HCT116 (cell line): ENCODE measurements around the gene SYTL2. TPM values are rescaled to one million over a fixed set of nuclear protein-coding genes. Genes with fewer than 3 reads are reported as not detected.

Source experiments
- ATAC-seq: fragments of 200-7000 bp; cut with Tn5 transposase; 2 replicates; pipeline ENCODE4 v1.9.1; 2020; ENCODE audit warnings: mild to moderate bottlenecking, moderate library complexity
- BruUV-seq: library from RNA; stranded (reverse); fragments of 400-500 nt; replicated peaks from 2 replicates; lab custom pipeline; 2021; lab: Mats Ljungman, UMichigan
- CTCF ChIA-PET: fragments of 300-600 bp; sonication (Branson Sonifier 250); formaldehyde crosslinking; loops from one replicate; lab custom pipeline; 2021; ENCODE audit warnings: antibody characterized with exemption; lab: Charles Lee
- POLR2A ChIA-PET: fragments of 300-600, 350-600 bp; sonication (Branson Sonifier 250); formaldehyde crosslinking; loops from one replicate; lab custom pipeline; 2021; ENCODE audit warnings: antibody characterized with exemption; lab: Charles Lee
- RAD21 ChIA-PET, 2 experiments: fragments of 300-600 bp; sonication (Branson Sonifier 250); formaldehyde crosslinking; loops; one replicate each; lab custom pipeline; 2023; ENCODE audit warnings: low total read pairs in 2 of 2; ENCODE audit not compliant: uncharacterized antibody in 2 of 2, unreplicated experiment in 2 of 2, low non-redundant PET in 1 of 2; lab: Charles Lee
- DNase-seq: peaks from one replicate; pipeline ENCODE4 v3.0.0-alpha.2; 2010; ENCODE audit warnings: low read depth, low spot score
- H2AFZ ChIP-seq: fragments of 200-600 bp; shearing (Covaris generic), sonication (generic); 2 replicates; pipeline ENCODE4 v1.6.1; 2017; ENCODE audit warnings: low read depth, mixed run types, mixed read lengths, antibody characterized with exemption, low read length; ENCODE audit not compliant: poor library complexity, severe bottlenecking
- H3K27ac ChIP-seq: 2 replicates; pipeline ENCODE4 v1.5.1; 2012; ENCODE audit warnings: low read depth, low read length
- H3K27me3 ChIP-seq: fragments of 200-600 bp; sonication (generic); 2 replicates; pipeline ENCODE4 v1.6.1; 2016; ENCODE audit warnings: mixed run types, low read length, mixed read lengths; ENCODE audit not compliant: insufficient read depth
- H3K36me3 ChIP-seq, 2 experiments: fragments of 200-500 bp in 1 of 2; fragments of 200-600 bp in 1 of 2; sonication (Bioruptor generic) in 1 of 2; sonication (generic) in 1 of 2; 2 replicates each; pipeline versions ENCODE4 v1.5.1 to v1.6.1; 2014 to 2016; ENCODE audit warnings: low read length in 2 of 2, inconsistent platforms in 1 of 2, mixed read lengths in 1 of 2, mixed run types in 1 of 2; ENCODE audit not compliant: insufficient read depth in 2 of 2, control insufficient read depth in 1 of 2
- H3K4me1 ChIP-seq, 2 experiments: fragments of 200-600 bp in 1 of 2; sonication (generic) in 1 of 2; 2 replicates each; pipeline versions ENCODE4 v1.5.1 to v1.6.1; 2012 to 2017; ENCODE audit warnings: low read length in 2 of 2, inconsistent platforms in 1 of 2, mild to moderate bottlenecking in 1 of 2, mixed read lengths in 1 of 2, mixed run types in 1 of 2, moderate library complexity in 1 of 2; ENCODE audit not compliant: insufficient read depth in 2 of 2, control insufficient read depth in 1 of 2
- H3K4me2 ChIP-seq: fragments of 200-600 bp; sonication (generic); 2 replicates; pipeline ENCODE4 v1.6.1; 2017; ENCODE audit warnings: mixed run types, low read length, mixed read lengths
- H3K4me3 ChIP-seq, 2 experiments: fragments of 200-600 bp in 1 of 2; sonication (generic) in 1 of 2; replicated peaks in 1 of 2; 2 replicates each; pipeline ENCODE4 v1.5.1; 2011 to 2016; ENCODE audit warnings: low read length in 2 of 2, control low read depth in 1 of 2, low read depth in 1 of 2, mild to moderate bottlenecking in 1 of 2, mixed read lengths in 1 of 2, mixed run types in 1 of 2
- H3K79me2 ChIP-seq: fragments of 200-600 bp; sonication (generic); 2 replicates; pipeline ENCODE4 v1.6.1; 2017; ENCODE audit warnings: mild to moderate bottlenecking, mixed run types, low read length, moderate library complexity, mixed read lengths; ENCODE audit not compliant: insufficient read depth
- H3K9ac ChIP-seq: fragments of 200-600 bp; sonication (generic); 2 replicates; pipeline ENCODE4 v1.6.1; 2016; ENCODE audit warnings: low read length, mixed read lengths
- H3K9me2 ChIP-seq: fragments of 200-600 bp; sonication (generic), shearing (Covaris generic); 2 replicates; pipeline ENCODE4 v1.6.1; 2017; ENCODE audit warnings: mixed run types, mild to moderate bottlenecking, moderate library complexity; ENCODE audit not compliant: insufficient read depth
- H3K9me3 ChIP-seq, 2 experiments: fragments of 200-500 bp in 1 of 2; fragments of 200-600 bp in 1 of 2; sonication (Bioruptor generic) in 1 of 2; sonication (generic) in 1 of 2; 2 replicates each; pipeline ENCODE4 v1.6.1; 2014 to 2017; ENCODE audit warnings: low read length in 2 of 2, mixed read lengths in 2 of 2, inconsistent platforms in 1 of 2, low read depth in 1 of 2, mild to moderate bottlenecking in 1 of 2, mixed run types in 1 of 2, moderate library complexity in 1 of 2; ENCODE audit not compliant: control insufficient read depth in 1 of 2, insufficient read depth in 1 of 2
- H4K20me1 ChIP-seq: fragments of 200-600 bp; sonication (generic), shearing (Covaris generic); 2 replicates; pipeline ENCODE4 v1.6.1; 2017; ENCODE audit warnings: mixed run types, mild to moderate bottlenecking, moderate library complexity; ENCODE audit not compliant: insufficient read depth
- CEBPB ChIP-seq: IDR thresholded peaks from 2 replicates; pipeline ENCODE4 v1.6.1; 2012; ENCODE audit warnings: low read depth
- EGR1 ChIP-seq: IDR thresholded peaks from 2 replicates; pipeline ENCODE4 v1.6.1; 2012; ENCODE audit warnings: low read depth
- ELF1 ChIP-seq: IDR thresholded peaks from 2 replicates; pipeline ENCODE4 v1.6.1; 2012; ENCODE audit warnings: low read depth, borderline replicate concordance
- EZH2 ChIP-seq: fragments of 200-600 bp; sonication (generic); IDR thresholded peaks from 2 replicates; pipeline ENCODE4 v1.6.1; 2017; ENCODE audit warnings: antibody characterized with exemption, mixed run types
- EZH2phosphoT487 ChIP-seq: fragments of 200-600 bp; IDR thresholded peaks from 2 replicates; pipeline ENCODE4 v1.6.1; 2018; ENCODE audit warnings: antibody characterized with exemption, borderline replicate concordance
- JUND ChIP-seq: IDR thresholded peaks from 2 replicates; pipeline ENCODE4 v1.6.1; 2012
- POLR2AphosphoS5 ChIP-seq: IDR thresholded peaks from 2 replicates; pipeline ENCODE4 v1.6.1; 2011; ENCODE audit warnings: mild to moderate bottlenecking, low read depth, low read length, moderate library complexity
- RAD21 ChIP-seq: IDR thresholded peaks from 2 replicates; pipeline ENCODE4 v1.6.1; 2012; ENCODE audit warnings: low read depth, mild to moderate bottlenecking
- SIN3A ChIP-seq: IDR thresholded peaks from 2 replicates; pipeline ENCODE4 v1.6.1; 2012; ENCODE audit warnings: low read depth
- SP1 ChIP-seq: IDR thresholded peaks from 2 replicates; pipeline ENCODE4 v1.6.1; 2012; ENCODE audit warnings: low read depth
- TCF7L2 ChIP-seq: IDR thresholded peaks from 2 replicates; pipeline ENCODE4 v1.7.0; 2011; ENCODE audit warnings: borderline replicate concordance, inconsistent platforms; ENCODE audit not compliant: insufficient read depth, insufficient read length; ENCODE audit errors: extremely low read depth
- YY1 ChIP-seq: IDR thresholded peaks from 2 replicates; pipeline ENCODE4 v1.6.1; 2011; ENCODE audit warnings: low read length, low read depth, moderate library complexity, mild to moderate bottlenecking; ENCODE audit not compliant: insufficient replicate concordance; ENCODE audit errors: extremely low read depth
- ZNF274 ChIP-seq: fragments of 200-500 bp; sonication (Bioruptor generic); IDR thresholded peaks from 2 replicates; pipeline ENCODE4 v1.6.1; 2014; ENCODE audit warnings: mild to moderate bottlenecking, low read depth, low read length, inconsistent platforms
- intact Hi-C: fragments of 100-400 bp; cut with micrococcal nuclease; formaldehyde crosslinking; loops from 2 replicates; pipeline ENCODE4 v1.10.0; 2022
- total RNA-seq: library from RNA; stranded (reverse); gene quantifications from one replicate; pipeline ENCODE4 v1.2.1, GENCODE V29; 2021; ENCODE audit not compliant: unreplicated experiment
- TF ChIP-seq, protein P1 (sequence below): IDR thresholded peaks from 2 replicates; pipeline ENCODE4 v1.6.1; 2011; ENCODE audit warnings: mild to moderate bottlenecking, low read length, moderate library complexity; ENCODE audit not compliant: insufficient replicate concordance; ENCODE audit errors: extremely low read depth
- TF ChIP-seq, protein P2 (sequence below): IDR thresholded peaks from 2 replicates; pipeline ENCODE4 v1.6.1; 2012
- TF ChIP-seq, protein P3 (sequence below): IDR thresholded peaks from 2 replicates; pipeline ENCODE4 v1.6.1; 2012
- TF ChIP-seq, protein P4 (sequence below): IDR thresholded peaks from 2 replicates; pipeline ENCODE4 v1.6.1; 2012; ENCODE audit warnings: low read depth
- TF ChIP-seq, protein P5 (sequence below), 3 experiments: fragments of 200-600 bp in 1 of 3; sonication (generic) in 1 of 3; IDR thresholded peaks in 2 of 3; conservative IDR thresholded peaks in 1 of 3; 2 replicates each; pipeline ENCODE4 v1.5.1; 2012 to 2017; ENCODE audit warnings: low read depth in 2 of 3, low read length in 2 of 3, antibody characterized with exemption in 1 of 3, borderline replicate concordance in 1 of 3, control low read depth in 1 of 3, mild to moderate bottlenecking in 1 of 3, mixed read lengths in 1 of 3, mixed run types in 1 of 3, moderate library complexity in 1 of 3; ENCODE audit not compliant: insufficient read depth in 1 of 3

The SYTL2 gene
- total RNA-seq, 1 experiment from 2014 or later = 12.6 TPM

DNA sequence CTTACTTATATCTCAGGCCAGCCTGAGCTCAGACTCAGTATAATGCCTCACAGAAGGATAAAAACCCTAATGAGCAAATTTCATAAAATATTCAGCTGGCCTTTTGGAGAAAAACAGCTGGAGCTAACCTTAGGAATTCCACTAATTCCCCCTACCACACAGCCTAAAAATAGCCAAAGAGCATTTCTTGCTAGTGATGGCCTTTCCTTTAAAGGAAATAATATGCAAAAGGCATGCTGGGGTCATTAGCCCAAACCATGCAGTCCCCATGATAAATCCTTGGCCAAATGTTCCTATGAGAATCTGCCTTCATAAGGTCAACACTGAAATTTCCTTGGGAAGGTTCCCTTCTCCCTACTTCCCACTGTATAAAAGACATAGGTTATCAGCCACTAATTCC, 38.2 kb downstream of the SYTL2 start (continued):
- no peak for TF ChIP-seq SIN3A
- TF ChIP-seq EZH2 = no peak

DNA sequence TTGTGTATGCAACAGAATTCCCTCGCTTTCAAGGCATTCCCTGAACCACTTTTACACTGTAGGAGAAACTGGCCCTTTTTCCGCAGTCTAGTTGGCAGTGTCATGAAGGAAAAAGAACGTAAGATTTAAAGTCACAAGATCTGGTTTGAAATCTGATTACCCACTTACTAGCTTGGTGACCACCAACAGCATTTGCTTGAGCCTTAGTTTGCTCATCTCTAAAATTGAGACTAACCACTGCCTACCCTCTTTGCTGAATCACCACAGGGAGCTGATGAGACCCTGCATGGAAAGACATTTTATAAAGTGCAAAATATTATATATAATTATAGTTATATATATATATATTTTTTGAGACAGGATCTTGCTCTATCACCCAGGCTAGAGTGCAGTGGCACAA, 39.4 kb downstream of the SYTL2 start:
- no TSS peak for BruUV-seq
- no peak overlapping the region for H3K4me3 ChIP-seq
- no peaks in the 10 kb centered on the region for H3K36me3 ChIP-seq
- no peak for TF ChIP-seq ELF1
- TF ChIP-seq POLR2AphosphoS5 = no peak
- TF ChIP-seq, protein P1, sequence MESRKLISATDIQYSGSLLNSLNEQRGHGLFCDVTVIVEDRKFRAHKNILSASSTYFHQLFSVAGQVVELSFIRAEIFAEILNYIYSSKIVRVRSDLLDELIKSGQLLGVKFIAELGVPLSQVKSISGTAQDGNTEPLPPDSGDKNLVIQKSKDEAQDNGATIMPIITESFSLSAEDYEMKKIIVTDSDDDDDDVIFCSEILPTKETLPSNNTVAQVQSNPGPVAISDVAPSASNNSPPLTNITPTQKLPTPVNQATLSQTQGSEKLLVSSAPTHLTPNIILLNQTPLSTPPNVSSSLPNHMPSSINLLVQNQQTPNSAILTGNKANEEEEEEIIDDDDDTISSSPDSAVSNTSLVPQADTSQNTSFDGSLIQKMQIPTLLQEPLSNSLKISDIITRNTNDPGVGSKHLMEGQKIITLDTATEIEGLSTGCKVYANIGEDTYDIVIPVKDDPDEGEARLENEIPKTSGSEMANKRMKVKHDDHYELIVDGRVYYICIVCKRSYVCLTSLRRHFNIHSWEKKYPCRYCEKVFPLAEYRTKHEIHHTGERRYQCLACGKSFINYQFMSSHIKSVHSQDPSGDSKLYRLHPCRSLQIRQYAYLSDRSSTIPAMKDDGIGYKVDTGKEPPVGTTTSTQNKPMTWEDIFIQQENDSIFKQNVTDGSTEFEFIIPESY = no peak
- no peak for TF ChIP-seq EZH2phosphoT487
- TF ChIP-seq EGR1 = no peak
- TF ChIP-seq RAD21 = no peak
- TF ChIP-seq, protein P2, sequence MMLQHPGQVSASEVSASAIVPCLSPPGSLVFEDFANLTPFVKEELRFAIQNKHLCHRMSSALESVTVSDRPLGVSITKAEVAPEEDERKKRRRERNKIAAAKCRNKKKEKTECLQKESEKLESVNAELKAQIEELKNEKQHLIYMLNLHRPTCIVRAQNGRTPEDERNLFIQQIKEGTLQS = no peak
- TF ChIP-seq, protein P3, sequence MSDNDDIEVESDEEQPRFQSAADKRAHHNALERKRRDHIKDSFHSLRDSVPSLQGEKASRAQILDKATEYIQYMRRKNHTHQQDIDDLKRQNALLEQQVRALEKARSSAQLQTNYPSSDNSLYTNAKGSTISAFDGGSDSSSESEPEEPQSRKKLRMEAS = no peak
- TF ChIP-seq, protein P4, sequence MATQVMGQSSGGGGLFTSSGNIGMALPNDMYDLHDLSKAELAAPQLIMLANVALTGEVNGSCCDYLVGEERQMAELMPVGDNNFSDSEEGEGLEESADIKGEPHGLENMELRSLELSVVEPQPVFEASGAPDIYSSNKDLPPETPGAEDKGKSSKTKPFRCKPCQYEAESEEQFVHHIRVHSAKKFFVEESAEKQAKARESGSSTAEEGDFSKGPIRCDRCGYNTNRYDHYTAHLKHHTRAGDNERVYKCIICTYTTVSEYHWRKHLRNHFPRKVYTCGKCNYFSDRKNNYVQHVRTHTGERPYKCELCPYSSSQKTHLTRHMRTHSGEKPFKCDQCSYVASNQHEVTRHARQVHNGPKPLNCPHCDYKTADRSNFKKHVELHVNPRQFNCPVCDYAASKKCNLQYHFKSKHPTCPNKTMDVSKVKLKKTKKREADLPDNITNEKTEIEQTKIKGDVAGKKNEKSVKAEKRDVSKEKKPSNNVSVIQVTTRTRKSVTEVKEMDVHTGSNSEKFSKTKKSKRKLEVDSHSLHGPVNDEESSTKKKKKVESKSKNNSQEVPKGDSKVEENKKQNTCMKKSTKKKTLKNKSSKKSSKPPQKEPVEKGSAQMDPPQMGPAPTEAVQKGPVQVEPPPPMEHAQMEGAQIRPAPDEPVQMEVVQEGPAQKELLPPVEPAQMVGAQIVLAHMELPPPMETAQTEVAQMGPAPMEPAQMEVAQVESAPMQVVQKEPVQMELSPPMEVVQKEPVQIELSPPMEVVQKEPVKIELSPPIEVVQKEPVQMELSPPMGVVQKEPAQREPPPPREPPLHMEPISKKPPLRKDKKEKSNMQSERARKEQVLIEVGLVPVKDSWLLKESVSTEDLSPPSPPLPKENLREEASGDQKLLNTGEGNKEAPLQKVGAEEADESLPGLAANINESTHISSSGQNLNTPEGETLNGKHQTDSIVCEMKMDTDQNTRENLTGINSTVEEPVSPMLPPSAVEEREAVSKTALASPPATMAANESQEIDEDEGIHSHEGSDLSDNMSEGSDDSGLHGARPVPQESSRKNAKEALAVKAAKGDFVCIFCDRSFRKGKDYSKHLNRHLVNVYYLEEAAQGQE = no peak
- no peak for TF ChIP-seq CEBPB
- TF ChIP-seq SP1 = no peak
- no peak for TF ChIP-seq ZNF274
- no peak for TF ChIP-seq JUND
- no peak for TF ChIP-seq SIN3A
- no peak for TF ChIP-seq TCF7L2
- TF ChIP-seq, protein P5, sequence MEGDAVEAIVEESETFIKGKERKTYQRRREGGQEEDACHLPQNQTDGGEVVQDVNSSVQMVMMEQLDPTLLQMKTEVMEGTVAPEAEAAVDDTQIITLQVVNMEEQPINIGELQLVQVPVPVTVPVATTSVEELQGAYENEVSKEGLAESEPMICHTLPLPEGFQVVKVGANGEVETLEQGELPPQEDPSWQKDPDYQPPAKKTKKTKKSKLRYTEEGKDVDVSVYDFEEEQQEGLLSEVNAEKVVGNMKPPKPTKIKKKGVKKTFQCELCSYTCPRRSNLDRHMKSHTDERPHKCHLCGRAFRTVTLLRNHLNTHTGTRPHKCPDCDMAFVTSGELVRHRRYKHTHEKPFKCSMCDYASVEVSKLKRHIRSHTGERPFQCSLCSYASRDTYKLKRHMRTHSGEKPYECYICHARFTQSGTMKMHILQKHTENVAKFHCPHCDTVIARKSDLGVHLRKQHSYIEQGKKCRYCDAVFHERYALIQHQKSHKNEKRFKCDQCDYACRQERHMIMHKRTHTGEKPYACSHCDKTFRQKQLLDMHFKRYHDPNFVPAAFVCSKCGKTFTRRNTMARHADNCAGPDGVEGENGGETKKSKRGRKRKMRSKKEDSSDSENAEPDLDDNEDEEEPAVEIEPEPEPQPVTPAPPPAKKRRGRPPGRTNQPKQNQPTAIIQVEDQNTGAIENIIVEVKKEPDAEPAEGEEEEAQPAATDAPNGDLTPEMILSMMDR (IDR thresholded peaks at IDR 0.05 in 2 of 3, conservative IDR thresholded peaks at IDR 0.05 in 1 of 3; ENCODE audit: borderline replicate concordance in 1 of 3, insufficient read depth in 1 of 3, low read depth in 2 of 3, low read length in 2 of 3) = no peak
- no peak for TF ChIP-seq YY1
- no peaks in the 10 kb centered on the region for H4K20me1 ChIP-seq
- H3K9me2 ChIP-seq = peaks cover 3% of the 10 kb centered on the region; the same call in 1 of the 2 replicates
- ChIA-PET POLR2A (no interaction called here), RAD21 (no interaction called here), CTCF (no interaction called here)
- no peak for DNase-seq
- no peak overlapping the region for H3K9ac ChIP-seq
- peaks cover 0 to 4% of the 10 kb centered on the region in 2 experiments; a peak in 1 of 4 replicates for H3K4me1 ChIP-seq
- H2AFZ ChIP-seq = no peak overlapping the region
- no peaks in the 10 kb centered on the region for H3K27me3 ChIP-seq
- H3K27ac ChIP-seq = no peak overlapping the region
- ATAC-seq = no peak
- intact Hi-C loops = no loop called here
- H3K9me3 ChIP-seq = no peaks in the 10 kb centered on the region
- H3K79me2 ChIP-seq = no peaks in the 10 kb centered on the region
- H3K4me2 ChIP-seq = no peak overlapping the region
